Activated naive CD8-positive, alpha-beta T cell (primary cell): ENCODE data around the gene EHBP1L1.

Experiments
- H3K27ac Mint-ChIP-seq: one replicate; pipeline ENCODE4 v1.8.0; 2021; ENCODE audit warnings: mixed read lengths
- H3K27me3 Mint-ChIP-seq: one replicate; pipeline ENCODE4 v1.8.0; 2021; ENCODE audit warnings: mixed read lengths
- H3K36me3 Mint-ChIP-seq: one replicate; pipeline ENCODE4 v1.8.0; 2021; ENCODE audit warnings: mixed read lengths
- H3K4me1 Mint-ChIP-seq: one replicate; pipeline ENCODE4 v1.8.0; 2021; ENCODE audit warnings: low read depth, mixed read lengths
- H3K4me3 Mint-ChIP-seq: one replicate; pipeline ENCODE4 v1.8.0; 2021; ENCODE audit warnings: mild to moderate bottlenecking, mixed read lengths
- H3K9me3 Mint-ChIP-seq: one replicate; pipeline ENCODE4 v1.8.0; 2021; ENCODE audit warnings: low read depth, mixed read lengths

The EHBP1L1 gene

DNA sequence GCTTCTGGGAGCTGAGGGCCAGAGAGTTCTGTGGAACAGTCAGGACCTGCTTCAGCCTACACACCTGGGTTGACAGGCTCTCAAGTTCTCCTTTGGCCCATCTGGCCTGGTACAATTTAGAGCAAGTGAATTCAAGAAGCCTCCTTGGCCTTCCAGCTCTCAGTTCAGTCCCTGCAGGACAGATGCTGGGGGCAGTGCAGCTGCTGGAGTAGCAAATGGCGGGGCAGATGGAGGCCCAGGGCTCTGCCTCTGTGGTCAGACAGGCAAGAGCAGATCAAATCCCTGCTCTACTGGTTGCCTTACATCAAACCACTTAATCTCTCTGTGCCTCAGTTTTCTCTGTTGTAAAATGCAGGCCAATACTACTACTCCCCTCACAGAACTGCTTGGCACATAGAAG lies 28.4 kb downstream of the EHBP1L1 start:
- Mint-ChIP-seq H3K4me3 (no peak overlapping the region), H3K9me3 (no peaks in the 10 kb centered on the region), H3K36me3 (peaks cover 4% of the 10 kb centered on the region), H3K4me1 (peaks cover 6% of the 10 kb centered on the region), H3K27ac (no peak overlapping the region), H3K27me3 (no peaks in the 10 kb centered on the region)

DNA sequence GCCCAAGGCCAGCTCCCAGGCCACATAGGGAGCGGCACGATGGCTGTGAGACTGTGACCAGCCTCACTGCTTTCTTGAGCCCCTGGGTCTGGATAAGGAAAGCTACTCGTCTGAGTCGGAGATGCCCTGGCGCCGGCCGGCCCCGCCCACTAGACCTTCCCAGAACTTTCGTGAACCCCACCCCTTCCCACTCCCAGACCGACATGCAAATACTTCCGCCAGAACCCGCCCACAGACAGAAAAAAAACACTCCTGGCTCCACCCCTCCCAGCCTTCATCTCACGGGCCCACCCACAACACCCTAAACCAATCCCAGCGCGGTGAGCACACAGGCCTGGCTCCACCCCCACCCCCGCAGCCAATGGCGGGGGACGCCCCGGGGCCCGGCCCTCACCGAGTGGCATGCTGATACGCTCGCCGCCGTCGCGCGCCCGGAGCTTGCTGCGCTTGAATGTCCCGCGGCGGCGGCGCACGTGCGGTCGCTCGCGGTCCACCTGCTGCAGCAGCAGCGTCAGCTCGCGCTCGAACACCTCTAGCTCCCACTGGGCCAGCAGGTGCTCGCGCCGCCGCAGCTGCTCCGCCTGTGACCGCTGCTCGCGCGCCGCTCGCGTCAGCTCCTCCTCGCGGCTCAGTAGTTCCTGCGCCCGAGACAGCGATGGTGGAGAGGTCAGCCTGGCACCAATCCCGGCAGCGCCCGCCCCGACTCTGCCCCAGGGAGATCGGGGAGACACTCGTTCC lies 31.2 kb downstream of the EHBP1L1 start:
- no peak overlapping the region for H3K27ac Mint-ChIP-seq
- peaks cover 4% of the 10 kb centered on the region for H3K36me3 Mint-ChIP-seq
- H3K27me3 Mint-ChIP-seq = no peaks in the 10 kb centered on the region
- H3K4me1 Mint-ChIP-seq = peaks cover 22% of the 10 kb centered on the region
- H3K9me3 Mint-ChIP-seq = no peaks in the 10 kb centered on the region
- H3K4me3 Mint-ChIP-seq = no peak overlapping the region

DNA sequence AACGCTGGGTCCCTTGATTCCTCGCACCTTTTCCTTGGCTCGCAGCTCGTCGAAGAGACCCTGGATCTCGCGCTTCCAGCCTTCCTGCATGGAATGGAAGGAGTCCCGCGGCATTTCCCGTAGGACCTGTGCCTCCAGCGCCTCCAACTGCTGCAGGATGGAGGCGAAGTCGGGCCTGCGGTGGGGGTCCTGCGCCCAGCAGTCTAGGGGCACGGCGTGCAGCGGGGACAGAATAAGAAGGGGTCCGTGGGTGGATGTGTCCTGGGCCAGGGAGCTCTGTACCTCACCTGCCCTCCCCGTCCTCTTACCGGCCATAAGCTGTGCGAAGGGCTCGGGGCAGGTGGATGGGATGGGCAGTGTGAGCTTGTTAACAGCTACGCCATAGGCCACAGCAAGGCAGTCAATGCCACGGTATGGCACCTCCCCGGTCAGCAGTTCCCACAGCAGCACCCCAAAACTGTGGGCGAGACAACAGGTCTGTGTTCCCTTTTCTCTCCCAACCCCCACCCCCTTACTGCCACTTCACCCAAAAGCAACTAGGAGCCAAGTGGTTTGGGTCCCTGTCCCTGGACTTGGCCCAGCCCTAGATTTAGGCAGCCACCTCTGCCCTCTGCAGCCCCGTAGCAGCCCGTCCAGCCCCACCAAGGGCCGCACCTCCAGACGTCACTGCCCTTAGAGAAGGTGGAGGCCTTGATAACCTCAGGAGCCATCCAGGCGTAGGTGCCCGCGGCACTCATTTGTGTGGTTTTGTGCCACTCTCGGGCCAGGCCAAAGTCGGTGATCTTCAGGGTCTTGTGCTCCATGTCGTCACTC lies 32.0 kb downstream of the EHBP1L1 start:
- peaks cover 4% of the 10 kb centered on the region for H3K36me3 Mint-ChIP-seq
- H3K27me3 Mint-ChIP-seq = no peaks in the 10 kb centered on the region
- no peaks in the 10 kb centered on the region for H3K9me3 Mint-ChIP-seq
- H3K4me3 Mint-ChIP-seq = no peak overlapping the region
- H3K4me1 Mint-ChIP-seq = peaks cover 28% of the 10 kb centered on the region
- H3K27ac Mint-ChIP-seq = peak overlapping the region; percentile 64

DNA sequence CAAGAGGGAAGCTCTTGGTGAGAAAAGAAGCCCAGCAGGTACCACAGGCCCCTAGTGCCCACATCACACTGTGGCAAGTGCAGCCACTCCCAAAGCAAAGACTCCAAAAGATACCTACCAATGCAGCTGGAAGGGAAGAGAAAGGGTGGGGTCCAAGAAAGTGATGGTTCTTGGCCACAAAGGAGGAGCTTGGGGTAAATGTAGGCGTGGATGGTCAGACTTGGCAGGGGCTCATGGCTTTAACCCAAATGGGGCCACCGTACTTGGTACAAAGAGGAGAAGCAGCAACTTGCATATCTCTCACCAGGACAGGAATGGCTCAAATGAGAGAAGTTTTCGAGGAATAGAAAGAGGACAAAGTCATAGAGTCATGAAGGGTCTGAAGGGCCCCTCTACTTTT lies 33.4 kb downstream of the EHBP1L1 start:
- H3K27ac Mint-ChIP-seq = peak overlapping the region; percentile 46
- no peaks in the 10 kb centered on the region for H3K36me3 Mint-ChIP-seq
- no peaks in the 10 kb centered on the region for H3K9me3 Mint-ChIP-seq
- H3K27me3 Mint-ChIP-seq = no peaks in the 10 kb centered on the region
- H3K4me3 Mint-ChIP-seq = no peak overlapping the region
- peaks cover 34% of the 10 kb centered on the region for H3K4me1 Mint-ChIP-seq

DNA sequence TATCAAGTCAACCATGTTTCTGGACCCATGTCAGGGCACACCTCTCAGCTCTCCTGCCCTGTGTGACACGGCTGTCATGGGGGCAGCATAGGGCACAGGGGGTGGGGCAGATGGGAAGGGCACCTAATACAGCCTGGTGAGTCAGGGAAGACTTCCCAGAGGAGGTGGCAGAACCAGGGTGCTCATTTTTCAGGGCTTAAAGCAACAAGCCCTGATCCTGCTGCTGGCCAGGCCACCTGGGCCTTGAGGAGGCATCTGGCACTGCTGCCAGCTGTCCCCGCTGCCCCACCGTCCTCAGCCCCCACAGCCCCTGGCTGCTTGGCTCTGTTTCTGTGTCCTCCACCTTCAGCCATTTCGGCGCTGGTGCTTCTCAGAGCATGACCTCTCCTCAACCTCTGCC lies 33.8 kb downstream of the EHBP1L1 start:
- no peaks in the 10 kb centered on the region for H3K9me3 Mint-ChIP-seq
- H3K36me3 Mint-ChIP-seq = no peaks in the 10 kb centered on the region
- H3K27ac Mint-ChIP-seq = peak overlapping the region; percentile 84
- peaks cover 34% of the 10 kb centered on the region for H3K4me1 Mint-ChIP-seq
- peak overlapping the region; percentile 59 for H3K4me3 Mint-ChIP-seq
- no peaks in the 10 kb centered on the region for H3K27me3 Mint-ChIP-seq

DNA sequence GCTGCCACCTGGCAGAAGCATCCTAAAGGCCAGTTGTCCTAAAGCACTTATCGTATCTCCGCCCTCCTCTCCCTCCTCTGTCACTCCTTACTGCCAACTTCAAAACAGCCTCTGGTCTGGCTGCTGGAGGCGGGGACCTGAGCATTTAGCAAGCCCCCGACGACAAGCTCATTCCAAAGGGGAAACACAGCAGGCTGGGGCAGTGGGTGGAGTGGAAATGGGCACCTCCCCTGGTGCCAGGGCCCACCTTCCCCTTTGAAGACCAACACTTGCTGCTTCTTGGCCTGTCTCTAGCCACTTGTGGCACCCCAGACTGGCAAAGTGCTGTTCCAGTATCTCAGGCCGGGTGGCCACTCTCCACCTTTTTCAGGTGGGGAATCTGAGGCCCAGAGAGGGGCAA lies 34.6 kb downstream of the EHBP1L1 start:
- Mint-ChIP-seq H3K4me1 (peaks cover 34% of the 10 kb centered on the region), H3K4me3 (peak overlapping the region; percentile 59), H3K27ac (peak overlapping the region; percentile 84), H3K9me3 (no peaks in the 10 kb centered on the region), H3K27me3 (no peaks in the 10 kb centered on the region), H3K36me3 (no peaks in the 10 kb centered on the region)

DNA sequence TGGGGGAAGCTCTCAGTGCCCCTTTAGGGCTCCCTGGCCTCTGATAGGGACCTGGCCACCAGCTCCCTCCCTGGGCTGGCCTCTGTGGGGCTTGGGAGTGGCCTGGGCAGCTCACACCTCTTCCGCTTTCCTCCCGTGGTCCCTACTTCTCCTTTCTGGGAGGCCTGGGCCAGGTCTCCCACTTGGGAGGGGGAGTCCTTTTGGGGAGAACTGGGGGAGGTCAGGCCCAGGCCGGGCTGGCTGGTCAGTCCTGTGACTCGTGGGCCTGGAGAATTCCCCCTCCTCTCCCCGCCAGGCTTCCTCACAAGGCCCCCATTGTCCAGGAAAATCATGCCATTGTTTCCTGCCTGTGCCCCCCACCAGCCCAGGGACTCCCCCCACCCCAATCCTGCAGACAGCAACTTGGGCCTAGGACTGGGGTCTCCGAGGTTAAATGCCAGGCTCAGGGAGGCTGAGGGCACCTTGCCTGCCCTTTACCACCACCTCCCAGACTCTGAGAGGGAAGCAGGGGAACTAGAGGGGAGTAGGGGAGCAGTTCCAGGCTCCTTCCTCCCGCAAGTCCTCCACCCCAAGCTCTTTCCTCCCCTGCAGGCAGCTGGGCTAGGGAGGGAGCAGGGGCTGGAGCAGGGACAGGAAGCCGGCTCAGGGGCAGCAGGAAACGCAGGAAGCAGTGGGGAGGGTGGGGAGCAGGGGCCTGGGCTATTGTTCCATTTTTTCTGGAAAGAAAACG lies 35.3 kb downstream of the EHBP1L1 start:
- Mint-ChIP-seq H3K4me1 (peaks cover 34% of the 10 kb centered on the region), H3K9me3 (no peaks in the 10 kb centered on the region), H3K4me3 (peak overlapping the region; percentile 98), H3K27ac (peak overlapping the region; percentile 84), H3K36me3 (no peaks in the 10 kb centered on the region), H3K27me3 (no peaks in the 10 kb centered on the region)

DNA sequence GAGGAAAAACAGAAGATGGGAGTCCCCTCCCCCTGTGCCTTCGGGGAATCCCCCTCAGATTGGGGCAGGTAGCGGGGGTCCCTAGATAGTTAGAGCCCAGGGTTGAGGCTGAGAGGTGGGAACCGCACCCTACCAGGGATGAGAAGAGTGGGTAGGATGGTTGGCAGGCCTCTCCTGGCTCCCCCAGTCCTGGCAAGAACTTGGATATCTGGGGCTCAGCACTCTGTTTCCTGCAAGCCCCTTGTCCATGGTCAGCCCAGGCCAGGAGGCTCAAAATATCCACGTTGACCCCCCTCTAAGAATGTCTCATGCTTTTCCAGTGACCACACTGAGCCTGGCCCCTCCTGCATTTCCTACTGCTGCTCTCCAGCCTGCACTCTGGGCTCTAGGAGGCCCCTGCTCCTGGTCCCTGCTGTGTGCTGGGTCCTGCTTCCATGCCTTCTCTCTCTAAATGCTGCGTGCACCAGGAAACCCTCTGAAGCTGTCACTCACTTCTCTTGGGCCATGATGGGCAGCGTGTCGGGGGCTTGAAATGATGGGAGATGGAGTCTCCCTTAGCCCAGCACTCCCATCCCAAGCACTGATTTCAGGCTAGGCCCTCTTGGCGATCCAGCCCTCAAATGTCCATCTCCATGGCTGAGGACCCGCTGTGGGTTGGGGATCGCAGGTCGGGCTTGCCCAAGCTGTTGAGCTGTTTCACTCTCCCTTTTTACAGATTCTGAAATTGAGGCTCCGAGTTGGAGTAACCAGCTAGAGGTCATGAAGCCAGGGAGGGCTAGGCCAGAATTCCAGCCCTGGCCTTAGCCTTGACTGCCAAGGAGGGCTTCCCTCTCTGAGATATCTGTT lies 36.1 kb downstream of the EHBP1L1 start:
- H3K36me3 Mint-ChIP-seq = peaks cover 5% of the 10 kb centered on the region
- no peaks in the 10 kb centered on the region for H3K27me3 Mint-ChIP-seq
- H3K4me3 Mint-ChIP-seq = peak overlapping the region; percentile 98
- H3K4me1 Mint-ChIP-seq = peaks cover 41% of the 10 kb centered on the region
- H3K9me3 Mint-ChIP-seq = no peaks in the 10 kb centered on the region
- peak overlapping the region; percentile 90 for H3K27ac Mint-ChIP-seq

DNA sequence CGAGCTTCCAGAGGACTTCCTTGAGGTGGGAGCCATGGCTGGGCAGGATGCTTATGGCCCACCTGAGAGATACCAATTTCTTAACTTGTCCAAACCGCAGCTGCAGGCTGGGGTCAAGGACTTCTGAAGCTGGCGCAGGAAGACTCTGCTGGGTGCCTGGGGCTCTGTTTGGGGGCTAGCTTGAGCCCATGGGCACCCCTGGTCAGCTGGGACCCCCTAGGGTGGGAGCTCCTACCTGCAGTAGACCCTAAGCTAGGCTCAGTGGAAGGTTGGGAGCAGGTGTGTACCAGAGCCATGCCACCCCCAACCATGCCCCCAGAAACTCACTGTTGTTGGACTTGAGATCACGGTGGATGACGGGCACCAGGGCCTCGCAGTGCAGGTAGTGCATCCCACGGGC lies 36.8 kb downstream of the EHBP1L1 start:
- Mint-ChIP-seq H3K4me1 (peaks cover 46% of the 10 kb centered on the region), H3K27me3 (no peaks in the 10 kb centered on the region), H3K4me3 (peak overlapping the region; percentile 98), H3K9me3 (no peaks in the 10 kb centered on the region), H3K27ac (peak overlapping the region; percentile 90), H3K36me3 (peaks cover 5% of the 10 kb centered on the region)

DNA sequence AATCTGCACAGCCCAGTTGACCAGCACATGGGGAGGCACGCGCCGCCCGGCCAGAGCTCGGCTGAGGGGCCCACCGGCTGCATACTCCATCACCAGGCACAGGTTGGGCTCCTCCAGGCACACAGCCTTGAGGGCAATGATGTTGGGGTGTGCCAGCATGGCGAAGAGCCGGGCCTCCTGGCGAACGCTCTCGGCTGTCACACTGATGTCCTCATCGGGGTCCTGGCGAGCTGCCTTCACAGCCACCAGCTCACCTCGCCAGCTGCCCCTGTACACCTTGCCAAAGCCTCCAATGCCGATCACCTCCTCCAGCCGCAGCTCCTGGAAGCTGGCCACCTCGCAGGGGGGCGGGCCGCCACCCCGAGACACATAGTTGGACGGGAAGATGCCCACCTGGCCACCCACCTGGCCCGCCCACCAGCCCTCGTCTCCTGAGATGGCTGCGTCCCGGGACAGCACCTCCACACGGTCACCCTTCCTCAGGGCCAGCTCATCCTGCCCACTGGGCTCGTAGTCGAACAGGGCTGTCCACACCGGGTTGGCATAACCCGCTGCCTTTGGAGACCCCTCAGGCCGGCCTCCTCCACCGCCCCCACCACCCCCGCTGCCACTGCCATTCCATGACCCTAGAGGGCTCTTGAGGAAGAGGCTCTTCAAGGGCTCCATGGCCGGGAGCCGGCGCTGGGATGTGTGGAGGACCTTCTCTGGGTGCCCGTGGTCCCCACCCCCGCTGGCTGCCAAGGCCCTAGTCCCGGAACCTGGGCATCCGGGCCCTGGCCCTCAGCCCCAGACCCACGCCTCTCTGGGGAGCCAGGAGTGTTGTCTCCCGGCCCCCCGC lies 37.5 kb downstream of the EHBP1L1 start:
- Mint-ChIP-seq H3K9me3 (no peaks in the 10 kb centered on the region), H3K4me3 (peak overlapping the region; percentile 98), H3K27ac (peak overlapping the region; percentile 28), H3K27me3 (no peaks in the 10 kb centered on the region), H3K36me3 (peaks cover 5% of the 10 kb centered on the region), H3K4me1 (peaks cover 46% of the 10 kb centered on the region)

DNA sequence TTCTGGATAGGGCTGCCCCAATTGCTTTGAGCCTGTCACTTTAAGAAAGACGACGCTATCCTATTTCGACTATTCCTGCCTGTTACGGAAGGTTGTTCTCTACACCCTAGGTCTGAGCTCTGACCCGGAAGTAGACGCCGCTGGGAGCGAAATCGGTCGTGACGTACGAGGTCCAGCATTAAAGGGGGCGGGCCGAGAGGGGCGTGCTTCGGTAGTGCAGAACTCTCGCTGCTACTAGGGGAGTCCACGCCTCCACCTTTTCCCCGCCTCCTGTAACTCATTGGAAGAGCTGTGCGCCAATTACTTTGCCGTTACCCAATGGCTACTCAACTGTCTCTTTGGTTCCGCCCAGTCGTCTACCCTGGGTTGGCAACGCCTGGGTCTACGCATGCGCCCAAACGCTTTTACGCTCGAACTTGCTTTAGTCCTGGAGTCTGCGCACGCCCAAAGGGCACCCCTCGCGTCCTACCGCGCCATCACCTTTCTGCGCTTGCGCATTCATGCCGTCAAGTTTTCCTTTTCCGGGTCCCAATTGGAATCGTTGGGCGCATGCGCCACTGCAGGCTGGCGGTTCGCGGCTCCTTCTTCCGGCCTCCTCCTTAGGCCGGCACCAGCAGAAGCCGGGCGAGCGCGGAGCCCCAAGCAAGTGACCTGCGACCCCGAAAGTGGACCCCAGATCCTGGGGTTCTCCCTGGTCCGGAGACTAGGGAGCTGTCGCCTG lies 39.5 kb downstream of the EHBP1L1 start, which contains the start of gene PCNX3:
PCNX3 (plus strand) TSS at position 548 of the 721 bp plus-strand sequence. CDS start 536 bp downstream, outside the sequence.
- Mint-ChIP-seq H3K9me3 (no peaks in the 10 kb centered on the region), H3K4me3 (peak within 1 kb of the TSS; percentile 98), H3K27ac (peak within 1 kb of the TSS; percentile 97), H3K36me3 (peaks cover 5% of the 10 kb centered on the region), H3K4me1 (peaks cover 39% of the 10 kb centered on the region), H3K27me3 (no peaks in the 10 kb centered on the region)

DNA sequence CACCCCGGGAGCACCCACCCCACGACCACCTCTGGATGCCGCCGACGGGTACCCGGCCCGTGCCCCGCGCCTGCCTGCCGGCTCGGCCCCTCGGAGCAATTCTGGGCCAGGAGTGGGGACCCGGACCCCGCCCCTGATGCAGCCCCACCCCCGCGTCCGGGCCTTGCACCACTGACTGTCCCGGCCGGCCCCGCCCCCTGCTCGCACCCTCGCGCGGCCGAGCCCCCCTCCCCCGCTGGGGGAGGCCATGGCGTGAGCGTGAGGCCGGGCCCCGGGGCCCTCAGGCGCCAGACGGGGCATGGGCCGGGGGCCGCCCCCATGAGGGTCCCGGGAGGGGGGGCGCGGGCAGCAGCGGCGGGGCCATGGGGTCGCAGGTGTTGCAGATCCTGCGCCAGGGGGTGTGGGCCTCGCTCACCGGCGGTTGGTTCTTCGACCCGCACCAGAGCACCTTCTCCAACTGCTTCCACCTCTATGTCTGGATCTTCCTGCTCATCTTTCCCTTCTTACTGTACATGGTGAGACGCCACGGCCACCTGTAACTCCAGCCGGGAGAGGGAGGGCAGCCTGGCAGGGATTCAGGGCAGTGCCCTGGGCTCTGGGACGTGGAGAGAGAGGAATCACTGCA lies 40.2 kb downstream of the EHBP1L1 start:
- H3K27me3 Mint-ChIP-seq = no peaks in the 10 kb centered on the region
- H3K36me3 Mint-ChIP-seq = peaks cover 5% of the 10 kb centered on the region
- H3K4me1 Mint-ChIP-seq = peaks cover 34% of the 10 kb centered on the region

DNA sequence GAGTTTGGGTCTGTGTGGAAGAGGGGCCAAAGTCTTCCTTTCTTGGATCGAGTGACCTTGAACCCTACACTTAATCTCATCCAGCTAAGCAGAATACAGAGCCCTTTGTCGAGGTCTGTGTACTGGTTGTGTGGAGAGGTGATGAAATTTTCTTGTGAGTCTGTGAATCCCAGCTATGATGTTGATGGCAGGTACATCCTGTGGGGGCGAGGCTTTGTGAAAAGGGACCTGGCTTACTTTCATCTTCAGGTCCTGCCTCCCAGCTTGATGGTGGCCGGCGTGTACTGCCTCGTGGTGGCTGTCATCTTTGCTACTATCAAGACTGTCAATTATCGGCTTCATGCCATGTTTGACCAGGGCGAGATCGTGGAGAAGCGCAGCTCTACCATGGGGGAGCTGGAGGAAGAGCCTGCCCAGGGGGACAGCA lies 40.7 kb downstream of the EHBP1L1 start:
- Mint-ChIP-seq H3K4me3 (peak overlapping the region; percentile 98), H3K27ac (peak overlapping the region; percentile 89), H3K4me1 (peaks cover 34% of the 10 kb centered on the region), H3K27me3 (no peaks in the 10 kb centered on the region), H3K36me3 (peaks cover 5% of the 10 kb centered on the region), H3K9me3 (no peaks in the 10 kb centered on the region)

More for the DNA sequence above, 40.2 kb downstream of the EHBP1L1 start:
- peak overlapping the region; percentile 97 for H3K27ac Mint-ChIP-seq
- H3K9me3 Mint-ChIP-seq = no peaks in the 10 kb centered on the region
- peak overlapping the region; percentile 98 for H3K4me3 Mint-ChIP-seq
